GM18526 (cell line): Measurements from ENCODE around the gene PCCA.

Experiments
- POLR2A ChIP-seq: IDR thresholded peaks from 3 replicates; pipeline ENCODE4 v1.6.1; 2011; ENCODE audit not compliant: insufficient read length; ENCODE audit errors: extremely low read depth

The PCCA gene

GRCh38 chr13:100300243-100300642 lies 211.3 kb downstream of the PCCA start:
- TF ChIP-seq POLR2A, result no peak

GRCh38 chr13:100300708-100301107 lies 211.8 kb downstream of the PCCA start:
- no peak for TF ChIP-seq POLR2A

GRCh38 chr13:100301418-100301817 lies 212.5 kb downstream of the PCCA start:
- no peak for TF ChIP-seq POLR2A

GRCh38 chr13:100302391-100302790 lies 213.5 kb downstream of the PCCA start:
- no peak for TF ChIP-seq POLR2A

GRCh38 chr13:100304229-100304628 lies 215.3 kb downstream of the PCCA start:
- TF ChIP-seq POLR2A, result no peak

- no peak for TF ChIP-seq POLR2A
These were observed 216.5 kb downstream of the PCCA start for GRCh38 chr13:100305398-100305797.

- TF ChIP-seq POLR2A, result no peak
These were observed 217.1 kb downstream of the PCCA start for GRCh38 chr13:100306030-100306429.

GRCh38 chr13:100306434-100306999 lies 217.6 kb downstream of the PCCA start:
- TF ChIP-seq POLR2A, result no peak

GRCh38 chr13:100314132-100314910 lies 225.4 kb downstream of the PCCA start:
- no peak for TF ChIP-seq POLR2A

- TF ChIP-seq POLR2A, result no peak
These were observed 226.6 kb downstream of the PCCA start for GRCh38 chr13:100315522-100315921.

GRCh38 chr13:100323937-100324336 lies 235.0 kb downstream of the PCCA start:
- TF ChIP-seq POLR2A, result no peak

- no peak for TF ChIP-seq POLR2A
These were observed 241.8 kb downstream of the PCCA start for GRCh38 chr13:100330662-100331061.

GRCh38 chr13:100333141-100333540 lies 244.2 kb downstream of the PCCA start:
- no peak for TF ChIP-seq POLR2A

- TF ChIP-seq POLR2A, result no peak
These were observed 245.3 kb downstream of the PCCA start for GRCh38 chr13:100334214-100334613.

GRCh38 chr13:100336795-100337516 lies 248.1 kb downstream of the PCCA start:
- TF ChIP-seq POLR2A, result no peak

- no peak for TF ChIP-seq POLR2A
These were observed 249.4 kb downstream of the PCCA start for GRCh38 chr13:100338275-100338674.

GRCh38 chr13:100339411-100339940 lies 250.6 kb downstream of the PCCA start:
- no peak for TF ChIP-seq POLR2A

- TF ChIP-seq POLR2A, result no peak
These were observed 252.0 kb downstream of the PCCA start for GRCh38 chr13:100340865-100341264.
